Endothelial cell of umbilical vein (primary cell): ENCODE results near the gene SURF6. TPM values are rescaled to one million over a fixed set of nuclear protein-coding genes. Genes with fewer than 3 reads are reported as not detected.

Source experiments
- BruUV-seq: library from RNA; stranded (reverse); fragments of 400-500 nt; replicated peaks from 2 replicates; lab custom pipeline; 2021; lab: Mats Ljungman, UMichigan
- CTCF ChIA-PET: fragments of 300-600, 350-600 bp; sonication (Branson Sonifier 250); formaldehyde crosslinking; loops from one replicate; lab custom pipeline; 2021; ENCODE audit warnings: antibody characterized with exemption, inconsistent platforms; lab: Charles Lee
- POLR2A ChIA-PET: fragments of 300-600, 350-600 bp; sonication (Branson Sonifier 250); formaldehyde crosslinking; loops from one replicate; lab custom pipeline; 2021; ENCODE audit warnings: antibody characterized with exemption, inconsistent platforms; lab: Charles Lee
- DNase-seq: peaks from one replicate; pipeline ENCODE4 v3.0.0-alpha.2; 2011; ENCODE audit warnings: low read depth, low spot score
- FAIRE-seq: peaks from 2 replicates; lab custom pipeline; 2011; peaks lifted over from hg19 to GRCh38; lab: Jason Lieb, UNC
- H2AFZ ChIP-seq: 2 replicates; pipeline ENCODE4 v1.6.0; 2012; ENCODE audit warnings: low read depth, low read length, control low read depth, inconsistent platforms
- H3K27ac ChIP-seq: 2 replicates; pipeline ENCODE4 v1.5.1; 2011; ENCODE audit warnings: low read depth, mild to moderate bottlenecking, control low read depth, low read length, moderate library complexity; ENCODE audit not compliant: insufficient read depth
- H3K27me3 ChIP-seq, 2 experiments: 2 replicates each; pipeline versions ENCODE4 v1.6.0 to v1.6.1; 2011; ENCODE audit warnings: low read length in 2 of 2, mixed read lengths in 1 of 2; ENCODE audit not compliant: control insufficient read depth in 2 of 2, insufficient read depth in 2 of 2
- H3K36me3 ChIP-seq, 2 experiments: 2 replicates in 1 of 2; 3 replicates in 1 of 2; pipeline ENCODE4 v1.5.1; 2011; ENCODE audit warnings: low read length in 2 of 2, mild to moderate bottlenecking in 1 of 2, moderate library complexity in 1 of 2; ENCODE audit not compliant: control insufficient read depth in 2 of 2, insufficient read depth in 2 of 2; ENCODE audit errors: extremely low read depth in 1 of 2
- H3K4me1 ChIP-seq: 3 replicates; pipeline ENCODE4 v1.5.1; 2011; ENCODE audit warnings: mild to moderate bottlenecking, low read length; ENCODE audit not compliant: control insufficient read depth, insufficient read depth; ENCODE audit errors: extremely low read depth
- H3K4me2 ChIP-seq: 2 replicates; pipeline ENCODE4 v1.6.1; 2011; ENCODE audit warnings: low read length, control low read depth, mixed read lengths; ENCODE audit not compliant: insufficient read depth
- H3K4me3 ChIP-seq, 3 experiments: fragments of 200-600 bp in 1 of 3; sonication (generic), shearing (Covaris generic) in 1 of 3; replicated peaks in 1 of 3; 2 replicates each; pipeline ENCODE4 v1.5.1; 2011 to 2016; ENCODE audit warnings: control low read depth in 3 of 3, low read length in 3 of 3, mild to moderate bottlenecking in 2 of 3, inconsistent platforms in 1 of 3, low read depth in 1 of 3, moderate library complexity in 1 of 3; ENCODE audit not compliant: insufficient read depth in 1 of 3
- H3K79me2 ChIP-seq: 2 replicates; pipeline ENCODE4 v1.6.0; 2012; ENCODE audit warnings: low read length, inconsistent platforms; ENCODE audit not compliant: control insufficient read depth, insufficient read depth
- H3K9ac ChIP-seq: replicated peaks from 2 replicates; pipeline ENCODE3; 2011; ENCODE audit warnings: low read length, control low read depth; ENCODE audit not compliant: insufficient read depth; ENCODE audit errors: extremely low read depth
- H3K9me1 ChIP-seq: replicated peaks from 3 replicates; pipeline ENCODE4 v1.6.0; 2011; ENCODE audit warnings: mild to moderate bottlenecking, low read length; ENCODE audit not compliant: control insufficient read depth, insufficient read depth; ENCODE audit errors: extremely low read depth
- H3K9me3 ChIP-seq: replicated peaks from 2 replicates; pipeline ENCODE4 v1.5.1; 2012; ENCODE audit warnings: low read length, inconsistent platforms; ENCODE audit not compliant: control insufficient read depth, insufficient read depth
- H4K20me1 ChIP-seq: replicated peaks from 2 replicates; pipeline ENCODE3; 2011; ENCODE audit warnings: mild to moderate bottlenecking, low read length; ENCODE audit not compliant: control insufficient read depth, insufficient read depth; ENCODE audit errors: extremely low read depth
- FOS ChIP-seq: IDR thresholded peaks from 2 replicates; pipeline ENCODE4 v1.6.1; 2011; ENCODE audit warnings: mild to moderate bottlenecking, low read length, moderate library complexity, borderline replicate concordance; ENCODE audit not compliant: insufficient read depth
- GATA2 ChIP-seq: IDR thresholded peaks from 2 replicates; pipeline ENCODE4 v1.7.0; 2011; ENCODE audit warnings: low read depth, mild to moderate bottlenecking, moderate library complexity, mixed read lengths, low read length; ENCODE audit not compliant: insufficient read length, insufficient read depth
- JUN ChIP-seq: IDR thresholded peaks from 2 replicates; pipeline ENCODE4 v1.6.1; 2011; ENCODE audit warnings: borderline replicate concordance, low read depth; ENCODE audit not compliant: insufficient read length, insufficient read depth
- POLR2A ChIP-seq: IDR thresholded peaks from 2 replicates; pipeline ENCODE4 v1.6.1; 2012; ENCODE audit warnings: low read depth, mild to moderate bottlenecking, control low read depth, low read length
- POLR2AphosphoS5 ChIP-seq: IDR thresholded peaks from 2 replicates; pipeline ENCODE4 v1.6.1; 2012; ENCODE audit warnings: low read depth, mild to moderate bottlenecking, control low read depth, low read length, moderate library complexity; ENCODE audit not compliant: insufficient read depth
- dilution Hi-C: fragments of 300-500 bp; cut with MboI; formaldehyde crosslinking; loops from one replicate; pipeline ENCODE4 v1.15.0; 2019; ENCODE audit warnings: low sequenced_read_pairs; ENCODE audit not compliant: extremely low pct_ligation_motif_present
- intact Hi-C: fragments of 100-400 bp; cut with micrococcal nuclease; formaldehyde crosslinking; loops from one replicate; pipeline ENCODE4 v1.10.0; 2022
- polyA plus RNA-seq, 4 experiments: library from polyadenylated mRNA; depleted of rRNA in 3 of 4; stranded (reverse) in 3 of 4; unstranded in 1 of 4; fragments of >200 nt; gene quantifications; 2 replicates each; pipeline versions ENCODE4 v1.2.1 to v1.2.3, GENCODE V29; 2011 to 2012; ENCODE audit warnings: missing spikeins in 1 of 4
- total RNA-seq: library from RNA; stranded (reverse); gene quantifications from 2 replicates; pipeline ENCODE4 v1.2.3, GENCODE V29; 2021
- TF ChIP-seq, protein P1 (sequence below), 2 donors: IDR thresholded peaks; 1 replicate in 1 of 2; 2 replicates in 1 of 2; pipeline ENCODE4 v1.5.1; 2011; ENCODE audit warnings: low read length in 2 of 2, mild to moderate bottlenecking in 2 of 2, moderate library complexity in 2 of 2, control low read depth in 1 of 2, inconsistent platforms in 1 of 2, low read depth in 1 of 2; ENCODE audit not compliant: insufficient read depth in 1 of 2; ENCODE audit errors: extremely low read depth in 1 of 2

The SURF6 gene
- total and polyA plus RNA-seq, 2 donors (not counting 3 experiments of a cell fraction or from before 2014, with no cell fraction given), result 4.9 to 16.0 TPM

DNA sequence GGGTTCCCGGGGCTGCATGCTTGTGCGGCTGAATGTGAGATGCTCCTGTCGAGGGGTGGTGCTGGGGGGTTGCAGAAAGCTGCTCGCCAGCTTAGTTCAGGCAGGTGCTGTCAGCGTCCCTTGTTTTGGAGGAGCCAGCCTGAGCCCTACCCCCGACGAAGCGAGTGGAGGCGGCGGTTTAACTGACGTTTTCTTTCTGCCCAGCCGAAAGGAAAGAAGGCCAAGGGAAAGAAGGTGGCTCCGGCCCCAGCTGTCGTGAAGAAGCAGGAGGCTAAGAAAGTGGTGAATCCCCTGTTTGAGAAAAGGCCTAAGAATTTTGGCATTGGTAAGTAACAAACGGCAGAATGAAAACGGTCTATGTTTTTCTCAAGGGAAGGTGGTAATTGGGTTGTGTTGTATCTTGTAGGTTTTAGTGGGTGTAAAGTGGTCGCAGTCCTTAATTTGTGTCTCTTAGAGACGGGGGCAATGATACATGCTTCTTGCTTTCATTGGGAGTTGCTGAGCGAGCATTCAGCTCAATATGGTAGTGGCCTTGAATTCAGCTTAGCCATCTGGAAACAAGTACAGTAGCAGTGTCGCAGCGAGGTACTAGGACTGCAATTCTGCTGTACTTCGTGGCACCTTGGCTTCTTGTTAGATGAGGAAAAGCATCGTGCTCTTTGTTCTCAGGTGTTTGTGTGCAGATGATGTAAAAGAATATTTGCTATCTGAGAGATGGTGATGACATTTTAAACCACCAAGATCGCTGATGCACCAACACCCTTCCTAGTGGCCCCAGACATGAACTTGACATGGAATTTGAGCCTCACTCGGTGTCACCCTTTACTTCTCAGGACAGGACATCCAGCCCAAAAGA, 13.0 kb upstream of the SURF6 start:
- H3K27me3 ChIP-seq, result no peaks in the 10 kb centered on the region
- peak overlapping the region; percentile 91 for H3K27ac ChIP-seq
- peaks cover 14% of the 10 kb centered on the region for H3K4me1 ChIP-seq
- peak overlapping the region; percentile 69 to 84 (median 83) for H3K4me3 ChIP-seq
- peak overlapping the region; percentile 93 for H3K4me2 ChIP-seq
- H3K9me1 ChIP-seq, result no peaks in the 10 kb centered on the region
- DNase-seq (no peak), FAIRE-seq (peak; percentile 18)
- peaks cover 40% of the 10 kb centered on the region for H3K79me2 ChIP-seq
- ChIA-PET CTCF (interaction anchor here (1.1 kb wide), 2 partner anchors 20 to 29 kb away, joined by 3 read pairs; no protein-coding TSS in a partner anchor), POLR2A (interaction anchor here (1.1 to 1.7 kb wide), 3 partner anchors 8 to 111 kb away, joined by 8 to 10 read pairs (median 10); partner anchors contain the start of genes CACFD1, STKLD1, SURF1 and SURF2)
- H2AFZ ChIP-seq, result no peak overlapping the region
- no peaks in the 10 kb centered on the region for H3K9me3 ChIP-seq
- dilution Hi-C loops, result no loop called here
- no TSS peak for BruUV-seq
- no peaks in the 10 kb centered on the region for H4K20me1 ChIP-seq
- TF ChIP-seq POLR2A, result peak; percentile 26
- TF ChIP-seq POLR2AphosphoS5, result no peak
- no peak for TF ChIP-seq GATA2
- no peak for TF ChIP-seq JUN
- TF ChIP-seq FOS, result no peak
- TF ChIP-seq, protein P1, sequence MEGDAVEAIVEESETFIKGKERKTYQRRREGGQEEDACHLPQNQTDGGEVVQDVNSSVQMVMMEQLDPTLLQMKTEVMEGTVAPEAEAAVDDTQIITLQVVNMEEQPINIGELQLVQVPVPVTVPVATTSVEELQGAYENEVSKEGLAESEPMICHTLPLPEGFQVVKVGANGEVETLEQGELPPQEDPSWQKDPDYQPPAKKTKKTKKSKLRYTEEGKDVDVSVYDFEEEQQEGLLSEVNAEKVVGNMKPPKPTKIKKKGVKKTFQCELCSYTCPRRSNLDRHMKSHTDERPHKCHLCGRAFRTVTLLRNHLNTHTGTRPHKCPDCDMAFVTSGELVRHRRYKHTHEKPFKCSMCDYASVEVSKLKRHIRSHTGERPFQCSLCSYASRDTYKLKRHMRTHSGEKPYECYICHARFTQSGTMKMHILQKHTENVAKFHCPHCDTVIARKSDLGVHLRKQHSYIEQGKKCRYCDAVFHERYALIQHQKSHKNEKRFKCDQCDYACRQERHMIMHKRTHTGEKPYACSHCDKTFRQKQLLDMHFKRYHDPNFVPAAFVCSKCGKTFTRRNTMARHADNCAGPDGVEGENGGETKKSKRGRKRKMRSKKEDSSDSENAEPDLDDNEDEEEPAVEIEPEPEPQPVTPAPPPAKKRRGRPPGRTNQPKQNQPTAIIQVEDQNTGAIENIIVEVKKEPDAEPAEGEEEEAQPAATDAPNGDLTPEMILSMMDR (IDR thresholded peaks at IDR 0.05; ENCODE audit: extremely low read depth in 1 of 2, insufficient read depth in 1 of 2, low read depth in 1 of 2, low read length in 2 of 2), result no peak
- intact Hi-C loops, result loop anchor here (1.0 to 5.0 kb wide), 2 partner anchors 27 to 162 kb away; partner anchors contain the start of genes STKLD1 and SURF4
- peak overlapping the region; percentile 98 for H3K9ac ChIP-seq
- H3K36me3 ChIP-seq, result peaks cover 15 to 40% of the 10 kb centered on the region in 2 experiments
